ENCODE results near the gene ADORA1.

Gene ADORA1

DNA sequence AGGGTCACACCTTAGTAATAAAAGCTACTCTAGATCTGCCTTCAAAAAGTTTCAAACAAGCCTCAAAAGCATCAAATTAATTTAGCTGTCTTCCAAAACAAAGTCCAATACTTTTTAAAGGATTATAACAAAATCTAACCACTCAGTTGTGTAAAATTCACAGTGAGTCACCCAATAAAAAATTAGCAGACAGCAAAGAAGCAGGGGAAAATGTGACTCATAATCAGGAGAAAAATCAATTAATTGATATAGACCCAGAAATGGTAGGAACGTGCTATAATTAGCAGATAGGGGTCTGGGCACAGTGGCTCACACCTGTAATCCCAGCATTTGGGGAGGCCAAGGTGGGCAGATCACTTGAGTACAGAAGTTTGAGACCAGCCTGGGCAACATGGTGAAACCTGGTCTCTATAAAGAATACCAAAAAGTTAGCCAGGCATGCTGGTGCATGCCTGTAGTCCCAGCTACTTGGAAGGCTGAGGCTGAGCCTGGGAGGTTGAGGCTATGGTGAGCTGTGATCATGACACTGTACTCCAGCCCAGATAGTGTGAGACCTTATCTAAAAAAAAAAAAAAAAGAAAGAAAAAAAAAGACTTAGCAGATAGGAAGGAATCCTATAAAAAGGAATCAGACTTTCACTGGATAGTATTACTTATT lies 33.6 kb upstream of the ADORA1 start:
- in situ Hi-C loops (cut with HindIII; ENCODE audit: low sequenced_read_pairs) = no loop called here

DNA sequence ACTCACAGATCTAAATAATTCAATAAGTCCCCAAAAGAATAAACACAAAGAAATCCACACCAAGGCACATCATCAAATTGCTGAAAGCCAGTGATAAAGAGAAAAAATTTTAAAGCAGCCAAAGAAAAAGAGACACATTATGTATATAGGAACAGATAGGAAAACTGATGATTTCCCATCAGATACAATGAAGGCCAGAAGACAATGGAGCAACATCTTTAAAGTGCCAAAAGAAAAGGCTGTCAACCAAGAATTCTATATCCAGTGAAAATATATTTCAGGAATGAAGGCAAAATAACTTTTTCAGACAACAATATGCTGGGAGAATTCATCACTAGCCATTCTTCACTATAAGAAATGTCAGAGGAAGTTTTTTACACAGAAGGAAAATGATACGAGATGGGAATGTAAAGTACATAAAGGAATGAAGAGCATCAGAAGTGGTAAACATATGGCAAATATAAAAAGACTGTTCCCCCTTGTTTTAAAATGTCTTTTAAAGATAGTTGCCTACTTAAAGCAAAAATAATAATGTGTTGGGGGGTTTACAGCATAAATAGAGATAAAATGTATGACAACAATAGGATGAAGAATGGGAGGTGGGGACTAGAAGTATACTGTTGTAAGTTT lies 32.4 kb upstream of the ADORA1 start:
- in situ Hi-C loops (cut with HindIII; ENCODE audit: low sequenced_read_pairs) = no loop called here

DNA sequence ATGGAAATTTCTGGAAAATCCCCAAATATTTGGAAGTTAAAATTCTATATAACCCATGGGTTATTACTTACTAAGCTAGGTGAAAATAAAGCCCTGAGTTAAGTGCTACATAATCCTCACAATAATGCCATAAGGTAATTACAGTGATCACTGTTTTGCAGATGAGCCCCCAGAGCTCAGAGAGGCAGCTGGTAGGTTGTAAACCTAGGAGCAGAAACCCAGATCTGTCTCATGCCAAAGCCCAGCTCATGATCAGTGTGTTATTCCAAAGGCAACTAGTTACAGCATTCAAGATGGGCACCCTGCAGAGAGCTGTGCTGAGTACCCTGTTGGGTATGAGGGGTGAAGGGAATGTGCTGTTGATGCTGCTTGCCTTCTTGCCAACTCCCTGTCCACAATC lies 31.0 kb upstream of the ADORA1 start:
- in situ Hi-C loops (cut with HindIII; ENCODE audit: low sequenced_read_pairs) = no loop called here

DNA sequence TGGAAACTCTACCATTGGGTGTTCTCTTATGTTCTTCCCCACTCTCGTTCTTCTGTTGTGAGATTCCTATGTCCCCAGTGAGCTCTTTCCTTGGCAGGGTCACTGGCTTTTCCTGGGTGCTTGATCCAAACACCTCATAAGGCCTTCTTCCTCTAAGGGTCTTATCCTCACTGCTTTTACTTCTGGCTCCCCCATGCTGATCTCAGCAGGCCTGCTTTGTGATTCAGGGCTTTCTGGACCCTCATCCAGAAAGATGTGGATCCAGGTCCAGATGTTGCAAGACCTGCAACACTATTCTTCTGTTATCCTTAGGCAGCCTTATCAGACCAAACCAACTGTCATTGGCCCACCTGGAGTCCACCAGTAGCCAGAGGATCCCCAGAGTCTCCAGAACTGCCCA lies 30.5 kb upstream of the ADORA1 start:
- in situ Hi-C loops (cut with HindIII; ENCODE audit: low sequenced_read_pairs) = no loop called here

DNA sequence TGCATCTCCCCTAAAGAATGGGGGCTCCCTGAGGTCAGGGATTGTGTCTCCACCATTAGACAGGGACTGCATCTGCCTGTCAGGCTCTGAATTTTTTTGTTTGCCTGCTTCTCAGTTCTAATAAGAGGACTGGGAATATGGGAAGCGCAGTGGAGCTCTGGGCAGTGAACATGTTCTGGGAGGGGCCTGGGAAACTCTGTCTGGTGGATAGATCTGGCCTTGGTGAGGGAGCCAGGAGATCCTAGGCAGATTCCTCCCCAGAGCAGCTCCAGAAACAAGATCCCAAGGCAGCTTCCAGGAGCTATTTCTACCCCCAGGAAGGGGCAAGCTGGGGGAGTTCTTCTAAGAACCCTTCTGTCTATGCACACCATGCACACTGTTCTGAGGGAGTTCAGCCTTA lies 29.1 kb upstream of the ADORA1 start:
- in situ Hi-C loops (cut with HindIII; ENCODE audit: low sequenced_read_pairs) = no loop called here

DNA sequence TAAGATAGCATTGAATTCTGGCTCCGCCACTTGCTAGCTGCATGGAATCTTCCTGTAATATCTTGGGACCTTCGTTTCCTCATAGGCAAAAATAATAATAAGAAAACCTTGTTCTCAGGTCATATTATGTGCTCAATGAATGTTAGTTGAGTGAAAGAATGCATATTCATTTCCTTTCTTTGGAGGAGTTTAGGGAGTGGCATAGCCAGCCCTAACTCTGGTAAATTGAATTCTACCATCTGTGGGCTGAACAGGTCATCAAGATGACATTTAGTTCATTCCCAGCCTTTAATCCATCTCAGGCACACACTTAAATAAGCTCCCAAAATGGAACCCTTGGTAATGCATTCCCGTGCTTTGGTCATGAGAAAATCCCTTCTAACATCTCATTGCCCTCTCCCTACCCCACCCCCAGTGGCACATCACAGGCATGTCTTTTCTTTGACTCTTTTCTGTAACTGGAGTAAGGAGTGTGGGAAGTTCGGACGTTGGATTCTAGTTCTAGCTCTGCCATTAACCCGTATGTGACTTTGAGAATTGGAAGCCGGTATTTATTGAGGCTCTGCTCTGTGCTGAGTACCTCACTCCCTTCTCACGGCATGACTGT lies 28.5 kb upstream of the ADORA1 start:
- in situ Hi-C loops (cut with HindIII; ENCODE audit: low sequenced_read_pairs) = no loop called here

DNA sequence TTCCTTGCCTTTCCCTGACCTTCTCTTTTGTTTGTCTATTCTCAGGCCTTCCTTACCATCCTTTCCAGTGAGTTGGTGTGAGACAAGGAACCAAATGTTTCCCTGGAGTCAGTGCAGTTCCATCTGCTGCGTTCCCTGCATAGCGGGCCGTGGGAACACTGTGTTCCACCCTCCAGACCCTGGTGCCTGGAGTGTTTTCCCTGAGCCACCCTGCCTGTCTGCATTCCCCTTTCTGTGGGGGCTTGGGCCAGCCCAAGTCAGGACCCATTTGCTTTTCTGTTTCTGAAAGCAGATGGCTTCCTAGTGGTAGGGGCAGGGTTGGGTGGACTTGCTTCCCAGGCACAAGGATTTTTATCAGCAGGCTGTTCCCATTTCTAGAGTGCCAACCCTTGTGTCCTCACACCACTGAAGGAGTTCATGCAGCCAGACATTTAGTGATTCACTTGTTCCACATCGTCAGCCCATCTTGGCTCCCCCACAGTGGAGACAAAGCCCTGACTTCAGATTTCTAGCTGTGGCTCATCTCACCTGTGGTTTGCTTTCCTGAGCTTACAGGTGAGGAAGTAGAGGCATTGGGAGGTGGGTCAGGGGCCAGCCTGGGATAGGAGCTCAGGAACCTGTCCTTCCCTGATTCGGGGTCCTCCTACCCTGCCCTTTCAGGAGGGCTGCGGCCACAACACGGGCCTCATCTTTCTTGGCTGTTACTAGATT lies 27.6 kb upstream of the ADORA1 start:
- in situ Hi-C loops (cut with HindIII; ENCODE audit: low sequenced_read_pairs) = no loop called here

DNA sequence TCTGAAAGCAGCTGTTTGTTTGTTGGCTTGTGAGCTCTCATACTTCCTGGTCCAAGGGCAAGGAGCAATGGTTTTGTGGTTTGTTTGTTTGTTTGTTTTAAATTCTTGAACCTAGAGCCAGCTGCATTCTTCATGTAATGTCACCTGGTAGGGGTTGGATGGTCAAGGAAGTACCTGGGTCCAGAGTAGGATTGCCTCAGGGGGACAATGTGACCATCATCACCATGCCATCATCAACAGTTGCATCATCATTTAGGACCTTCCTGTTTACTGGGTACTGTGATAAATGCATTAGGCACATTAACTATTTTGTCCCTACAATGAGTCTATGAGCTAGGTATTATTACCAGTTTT lies 27.0 kb upstream of the ADORA1 start:
- in situ Hi-C loops (cut with HindIII; ENCODE audit: low sequenced_read_pairs) = no loop called here

DNA sequence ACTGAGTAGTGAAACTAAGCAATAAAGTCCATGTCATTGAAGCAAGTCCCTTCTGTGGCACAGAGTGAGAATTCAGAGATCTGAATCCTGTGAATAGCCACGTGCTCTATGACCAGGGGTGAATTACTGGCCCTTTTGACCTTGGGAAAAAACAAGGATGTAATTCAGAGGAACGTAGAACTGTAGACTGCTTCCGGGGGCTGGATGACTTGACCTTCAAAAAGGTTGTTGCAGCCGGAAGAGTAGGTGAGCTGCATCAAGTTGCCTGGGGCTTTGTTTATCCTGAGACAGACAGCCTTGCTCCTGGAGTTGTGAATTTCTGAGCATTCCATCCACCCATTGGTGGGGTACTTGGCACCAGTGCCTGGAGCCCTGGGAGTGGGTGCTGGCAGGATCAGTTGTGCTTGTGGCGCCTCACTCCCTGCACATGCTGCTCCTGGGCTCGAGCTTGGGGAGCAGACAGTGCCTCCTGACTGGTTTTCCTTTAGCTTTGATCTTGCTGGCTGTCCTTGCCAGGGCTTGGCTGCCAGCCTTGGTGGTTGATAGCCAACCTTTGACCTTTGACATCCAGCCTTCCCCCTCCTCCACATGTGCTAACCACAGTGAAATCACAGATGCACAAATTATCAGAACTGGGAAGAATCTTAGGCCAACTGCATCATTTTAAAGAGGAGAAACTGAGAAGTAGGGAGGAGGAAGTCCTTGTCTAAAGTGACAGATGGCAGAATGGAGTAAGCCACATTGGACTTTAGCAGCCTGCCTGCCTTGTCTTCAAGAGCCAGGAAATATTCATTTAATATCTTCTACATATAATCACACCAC lies 25.5 kb upstream of the ADORA1 start:
- in situ Hi-C loops (cut with HindIII; ENCODE audit: low sequenced_read_pairs) = no loop called here

DNA sequence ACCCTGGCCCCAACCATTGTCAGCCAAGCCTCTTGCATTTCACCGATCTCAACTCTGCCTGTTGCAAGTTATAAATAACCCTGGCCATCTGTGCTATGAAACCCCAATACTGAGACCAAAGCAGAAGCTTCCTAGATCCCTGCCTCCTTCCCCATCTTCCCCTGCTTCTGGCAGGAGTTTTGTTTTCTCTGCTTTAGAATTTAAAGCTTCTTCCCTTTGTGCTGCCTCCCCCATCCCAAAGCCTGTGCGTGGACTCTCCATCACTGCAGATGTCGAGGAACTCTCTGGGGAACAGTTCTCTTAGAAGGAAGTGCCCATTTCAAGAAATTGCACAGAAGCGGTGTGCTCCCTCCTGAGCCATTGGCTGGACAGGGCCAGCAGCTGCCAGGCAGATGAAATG lies 24.3 kb upstream of the ADORA1 start:
- in situ Hi-C loops (cut with HindIII; ENCODE audit: low sequenced_read_pairs) = no loop called here

DNA sequence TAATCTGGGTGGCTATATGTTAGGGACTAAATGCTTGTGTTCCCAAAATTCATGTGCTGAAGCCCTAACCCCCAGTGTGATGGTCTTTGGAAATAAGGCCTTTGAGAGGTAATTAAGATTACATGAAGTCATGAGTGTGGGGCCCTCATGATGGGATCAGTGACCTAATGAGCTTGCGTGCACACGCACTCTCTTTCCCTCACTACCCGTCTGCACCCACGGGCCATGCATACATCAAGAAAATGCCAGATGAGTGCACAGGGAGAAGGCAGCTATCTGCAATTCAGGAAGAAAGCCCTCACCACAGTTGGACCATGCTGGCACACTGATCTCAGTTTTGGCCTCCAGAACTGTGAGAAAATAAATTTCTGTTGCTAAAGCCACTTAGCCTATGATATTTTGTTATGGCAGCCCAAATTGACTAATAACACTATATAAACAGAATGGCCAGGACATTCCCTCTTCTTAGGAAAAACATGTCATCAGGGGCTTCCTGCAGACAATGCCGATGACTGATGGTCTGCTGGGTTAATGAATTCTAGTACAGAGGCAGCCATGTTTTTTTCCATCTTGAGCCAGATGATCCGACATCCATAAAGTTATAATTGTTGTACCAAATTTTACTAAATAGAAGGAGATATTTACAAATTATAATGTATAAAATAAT lies 23.6 kb upstream of the ADORA1 start:
- in situ Hi-C loops (cut with HindIII; ENCODE audit: low sequenced_read_pairs) = no loop called here

DNA sequence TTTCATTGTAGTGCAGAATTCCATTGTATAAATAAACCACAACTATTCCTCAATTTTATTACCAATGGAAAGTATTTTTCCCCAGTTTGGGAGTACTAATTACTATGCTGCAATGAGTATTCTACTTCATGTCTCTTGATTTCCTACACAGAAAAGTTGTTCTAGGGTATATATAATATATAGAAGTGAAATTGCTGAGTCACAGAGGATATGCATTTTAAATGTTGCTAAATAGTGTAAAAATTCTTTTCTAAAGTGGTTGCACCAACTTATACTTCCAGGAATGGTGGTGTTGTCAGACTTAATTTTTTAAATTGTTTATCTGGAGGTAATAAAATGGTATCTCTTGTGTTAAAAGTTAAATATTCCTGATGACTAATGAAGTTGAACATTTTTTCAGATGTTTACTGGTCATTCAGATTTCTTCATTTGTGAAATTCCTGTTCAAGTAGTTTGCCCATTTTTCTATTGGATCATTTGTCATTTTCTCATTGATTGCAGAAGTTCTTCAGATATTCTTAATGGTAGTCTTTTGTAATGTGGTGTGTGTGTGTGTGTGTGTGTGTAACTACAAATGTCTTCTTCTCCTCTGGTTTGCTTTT lies 22.6 kb upstream of the ADORA1 start:
- in situ Hi-C loops (cut with HindIII; ENCODE audit: low sequenced_read_pairs) = no loop called here

DNA sequence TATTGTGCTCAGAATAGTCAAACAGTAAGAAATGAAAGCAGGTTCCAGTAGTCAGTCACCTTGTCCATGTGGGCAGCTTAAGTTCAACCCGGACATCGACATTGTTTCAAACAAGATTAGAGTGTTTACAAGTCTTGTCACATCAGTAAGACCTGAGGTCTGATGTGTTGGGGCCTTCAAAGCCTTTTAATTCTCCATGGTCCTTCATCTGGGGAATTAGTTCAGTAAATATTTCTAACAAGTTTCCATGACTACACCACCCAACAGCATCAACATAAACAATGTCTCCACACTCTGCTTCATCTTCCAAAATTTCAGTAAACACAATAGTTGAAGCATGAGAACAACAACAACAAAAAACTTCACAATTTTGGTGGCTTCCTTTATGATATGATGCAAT lies 15.1 kb upstream of the ADORA1 start:
- in situ Hi-C loops (cut with HindIII; ENCODE audit: low sequenced_read_pairs) = no loop called here

DNA sequence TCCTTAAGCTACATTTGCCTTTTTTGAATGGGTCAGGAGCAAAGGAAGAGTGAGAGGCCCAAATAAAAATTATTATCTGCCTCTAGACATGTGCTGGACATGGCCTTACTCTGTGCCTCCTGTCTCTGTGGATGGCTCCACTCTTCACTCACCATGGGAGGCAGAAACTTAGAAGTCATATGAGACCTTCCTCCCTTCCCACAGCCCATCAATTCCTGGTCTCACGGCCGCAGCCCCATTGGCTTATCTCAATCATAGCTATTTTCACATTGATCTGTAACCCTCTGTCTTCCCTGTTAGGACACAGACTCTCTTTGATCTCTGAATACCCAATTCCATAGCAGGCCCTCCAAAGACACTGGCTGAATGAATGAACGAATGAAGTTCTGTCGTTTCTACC lies 14.2 kb upstream of the ADORA1 start:
- in situ Hi-C loops (cut with HindIII; ENCODE audit: low sequenced_read_pairs) = no loop called here

DNA sequence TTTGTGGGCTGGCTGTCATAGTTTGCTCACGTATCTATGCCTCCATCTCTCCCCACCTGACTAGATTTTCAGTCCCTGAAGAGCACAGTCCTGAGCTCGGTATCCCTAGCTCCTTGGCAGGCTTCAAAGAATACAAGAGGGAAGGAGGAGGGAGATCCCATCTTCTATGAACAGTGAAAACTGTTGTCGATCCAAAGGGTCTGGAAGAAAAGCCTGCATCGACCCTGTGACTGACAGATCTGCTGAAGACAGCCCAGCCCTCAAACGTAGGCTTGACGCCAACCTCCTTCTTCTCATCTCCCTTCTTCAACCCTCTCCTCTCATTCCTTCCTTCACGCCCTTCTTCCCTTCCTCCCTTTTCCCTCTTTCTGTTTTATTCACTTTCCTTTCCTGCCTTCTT lies 13.3 kb upstream of the ADORA1 start:
- in situ Hi-C loops (cut with HindIII; ENCODE audit: low sequenced_read_pairs) = no loop called here

DNA sequence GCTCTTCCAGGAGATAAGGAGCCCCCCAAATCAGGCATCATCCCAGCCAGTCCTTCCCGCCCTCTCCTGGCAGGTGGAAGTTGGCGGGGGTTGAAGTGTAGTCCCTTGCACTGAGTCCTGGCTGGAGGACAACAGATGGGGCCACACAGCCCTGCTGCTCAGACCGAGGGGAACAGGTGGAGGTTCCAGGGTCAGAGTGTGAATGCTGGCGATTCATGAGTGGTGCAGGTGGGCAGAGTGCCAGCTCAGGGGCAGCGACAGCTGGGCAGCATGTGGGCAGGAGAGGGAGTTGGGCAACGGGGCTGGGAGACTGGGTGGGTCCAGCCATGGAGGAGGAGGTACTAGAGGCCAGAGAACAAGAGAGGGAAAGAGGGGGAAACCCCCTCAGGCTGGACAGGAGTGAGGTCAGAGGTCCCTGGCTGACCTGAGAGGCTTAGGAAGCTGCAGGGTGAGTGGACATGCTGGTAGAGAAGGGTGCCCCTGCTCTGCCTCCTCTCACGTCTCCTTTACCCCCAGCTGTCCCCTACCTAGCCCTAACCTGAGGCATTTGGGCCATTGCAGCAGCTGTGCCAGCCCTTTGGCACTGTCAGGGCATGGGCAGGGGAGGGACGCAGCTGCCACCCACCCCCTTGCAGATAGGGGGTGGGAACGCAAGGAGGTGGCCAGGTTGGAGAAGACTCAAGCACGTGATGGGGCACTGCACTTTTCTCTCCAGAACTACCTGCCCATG lies 11.3 kb upstream of the ADORA1 start:
- in situ Hi-C loops (cut with HindIII; ENCODE audit: low sequenced_read_pairs) = no loop called here

DNA sequence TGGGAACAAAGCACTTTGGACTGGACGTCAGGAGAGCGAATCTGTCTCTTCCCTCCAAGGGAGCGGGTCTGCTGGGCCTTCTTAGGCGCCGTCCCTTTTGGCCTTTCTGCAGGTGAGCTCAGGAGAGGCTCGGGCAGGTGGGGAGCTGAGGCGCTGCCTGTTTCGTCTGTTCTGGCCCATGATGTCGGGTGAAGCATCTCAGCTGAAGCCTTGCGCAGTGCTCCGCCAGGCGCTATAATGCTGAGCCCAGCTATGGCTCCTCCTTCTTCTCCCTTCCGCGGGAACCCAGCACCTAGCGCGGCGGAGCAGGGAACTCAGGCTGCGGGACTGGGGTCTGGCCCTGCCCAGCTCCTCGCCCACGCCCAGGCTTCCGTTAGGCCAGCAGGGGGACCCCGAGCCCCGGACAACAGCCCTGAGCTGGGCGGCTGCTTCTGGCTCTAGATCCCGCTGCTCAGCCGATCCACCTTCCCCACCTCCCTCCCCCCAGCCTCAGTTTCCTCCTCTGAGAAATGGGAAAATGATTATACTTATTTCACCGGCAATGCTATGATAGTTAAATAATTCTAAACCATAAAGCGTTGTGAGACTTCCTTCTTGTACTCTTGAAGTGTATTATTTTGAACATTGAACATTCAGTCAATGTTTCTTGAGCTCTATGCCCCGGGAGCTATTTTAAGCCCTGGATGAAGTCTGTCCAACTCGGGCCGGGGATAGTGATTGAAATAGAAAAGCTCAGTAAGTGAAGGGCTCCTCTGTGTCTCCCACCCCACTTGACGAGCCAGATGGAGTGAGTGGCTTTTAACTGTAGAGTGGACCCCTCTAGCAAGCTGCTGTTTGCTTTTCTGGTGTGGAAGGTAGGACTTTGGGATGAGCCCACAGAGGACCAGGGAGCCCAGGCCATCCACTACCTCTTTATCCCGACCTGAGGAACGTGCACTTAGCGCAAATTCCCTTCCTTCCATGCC lies 9.6 kb upstream of the ADORA1 start:
- in situ Hi-C loops (cut with HindIII; ENCODE audit: low sequenced_read_pairs) = no loop called here

Measured in DLD1 (cell line).